Measurements from ENCODE around the gene ZC2HC1C. TPM values are rescaled to one million over a fixed set of nuclear protein-coding genes. Genes with fewer than 3 reads are reported as not detected.

Gene ZC2HC1C, protein sequence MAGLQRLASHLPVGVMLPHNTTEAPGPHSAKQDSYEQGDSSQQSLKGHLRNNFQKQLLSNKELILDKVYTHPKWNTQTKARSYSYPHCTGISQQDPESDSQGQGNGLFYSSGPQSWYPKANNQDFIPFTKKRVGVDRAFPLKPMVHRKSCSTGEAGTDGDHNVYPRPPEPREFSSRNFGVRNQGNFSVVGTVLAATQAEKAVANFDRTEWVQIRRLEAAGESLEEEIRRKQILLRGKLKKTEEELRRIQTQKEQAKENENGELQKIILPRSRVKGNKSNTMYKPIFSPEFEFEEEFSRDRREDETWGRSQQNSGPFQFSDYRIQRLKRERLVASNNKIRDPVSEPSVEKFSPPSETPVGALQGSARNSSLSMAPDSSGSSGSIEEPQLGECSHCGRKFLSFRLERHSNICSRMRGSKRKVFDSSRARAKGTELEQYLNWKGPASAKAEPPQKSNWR
- 1 to 10 TPM in 1 of 6 donors, under 1 TPM in 4, not detected in 1; 0.15 to 1.2 (median 0.48) TPM for polyA plus RNA-seq (ENCODE audit: low read depth in 6 of 6)

DNA sequence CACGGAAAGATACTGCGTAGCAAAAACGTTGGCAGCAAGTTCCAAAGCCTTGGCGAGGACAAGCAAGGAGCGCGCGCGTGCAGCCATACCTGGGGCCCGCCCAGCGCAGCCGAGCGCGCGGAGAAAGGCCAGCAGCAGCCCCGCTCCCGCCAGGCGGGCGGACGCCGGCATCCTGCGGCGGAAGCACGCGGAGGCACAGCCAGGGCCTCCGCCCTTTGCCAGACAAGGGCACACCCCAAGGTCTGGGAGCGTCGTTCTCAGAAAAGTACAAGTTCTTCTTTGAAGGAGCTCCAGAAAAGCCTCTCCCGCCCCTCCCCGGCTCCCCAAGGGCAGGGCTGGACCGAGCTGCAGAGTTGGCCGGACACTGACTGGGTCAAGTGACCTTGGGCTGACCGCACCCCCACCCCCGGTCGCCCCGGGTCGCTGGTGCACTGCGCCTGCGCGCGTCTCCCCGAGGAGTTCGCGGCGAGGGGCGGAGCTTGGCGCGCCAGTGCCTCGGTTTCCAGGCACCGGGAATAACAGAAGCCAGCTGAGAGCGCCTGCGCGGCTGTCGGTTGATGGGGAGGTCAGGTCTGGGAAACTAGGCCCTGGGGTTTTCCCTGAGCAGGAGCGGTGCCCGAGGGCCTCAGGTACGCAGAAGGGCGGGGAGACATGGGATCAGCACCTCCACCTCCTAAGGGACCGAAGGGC, at the start of gene ZC2HC1C:
TSS of gene ZC2HC1C (plus strand) at position 521 of the 690 bp plus-strand sequence. CDS start 933 bp downstream, outside the sequence.
- DNase-seq (peak; percentile 33), ATAC-seq (ENCODE audit: low read depth in 2 of 2) (peak; percentile 75 to 77)
- H3K27ac Mint-ChIP-seq = peak within 1 kb of the TSS in 4 of 6 donors; percentile 22 to 66 (median 41)
- no peaks in the 10 kb centered on the region for H3K9me3 Mint-ChIP-seq
- H3K27me3 Mint-ChIP-seq = no peaks in the 10 kb centered on the region
- peak within 1 kb of the TSS in 2 of 8 donors; percentile 57 to 82 for H3K4me3 Mint-ChIP-seq
- H3K36me3 Mint-ChIP-seq = no peaks in the 10 kb centered on the region
- peaks cover under 1 to 6% (median 5%) of the 10 kb centered on the region in 3 donors for H3K4me1 Mint-ChIP-seq

DNA sequence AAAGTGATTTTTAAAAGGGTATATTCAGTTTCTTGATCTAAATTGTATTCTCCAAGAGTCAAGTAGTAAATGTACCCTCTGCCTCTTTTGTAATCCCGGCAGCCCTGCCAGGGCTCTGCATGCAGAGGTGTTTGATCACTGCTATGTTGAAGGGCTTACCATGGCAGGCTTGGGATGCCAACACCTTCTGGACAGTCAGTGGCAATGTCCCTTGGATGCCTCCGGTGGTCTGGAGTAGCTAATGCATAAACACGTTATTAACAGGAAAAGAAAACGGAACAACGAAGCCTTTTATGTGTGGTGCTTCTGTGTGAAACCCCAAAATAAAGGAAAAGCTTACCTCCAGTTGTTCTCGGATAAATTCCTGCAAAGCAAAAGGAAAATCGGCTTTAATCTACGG, 46.8 kb upstream of the ZC2HC1C start:
- Mint-ChIP-seq H3K27ac (no peak overlapping the region), H3K4me3 (no peak overlapping the region), H3K4me1 (no peaks in the 10 kb centered on the region), H3K27me3 (no peaks in the 10 kb centered on the region), H3K9me3 (no peaks in the 10 kb centered on the region), H3K36me3 (peaks cover 11 to 14% of the 10 kb centered on the region in 2 donors)
- ATAC-seq (ENCODE audit: low read depth in 2 of 2) = no peak
- no peak for DNase-seq

DNA sequence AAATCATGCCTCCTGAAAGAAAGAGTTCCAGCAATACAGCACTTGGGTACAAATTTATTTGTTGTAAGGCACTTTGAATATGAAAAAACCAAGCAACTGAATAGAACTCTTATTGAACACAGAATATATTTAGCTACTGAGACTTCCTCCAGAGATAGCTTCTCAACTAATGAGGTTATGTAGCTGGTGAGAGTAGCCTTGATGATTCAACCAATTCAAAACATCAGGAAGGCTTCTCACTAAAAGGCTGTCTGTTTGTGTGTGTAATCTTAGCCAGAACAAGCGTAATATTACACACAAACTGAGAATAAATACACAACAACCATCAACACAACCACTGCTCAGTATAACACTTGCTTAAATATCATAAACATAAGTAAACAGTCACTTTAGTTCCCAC, 46.3 kb upstream of the ZC2HC1C start:
- H3K4me3 Mint-ChIP-seq = no peak overlapping the region
- H3K27ac Mint-ChIP-seq = no peak overlapping the region
- ATAC-seq (ENCODE audit: low read depth in 2 of 2) = no peak
- no peaks in the 10 kb centered on the region for H3K27me3 Mint-ChIP-seq
- DNase-seq = no peak
- peaks cover 11 to 14% of the 10 kb centered on the region in 2 donors for H3K36me3 Mint-ChIP-seq
- H3K9me3 Mint-ChIP-seq = no peaks in the 10 kb centered on the region
- H3K4me1 Mint-ChIP-seq = no peaks in the 10 kb centered on the region

DNA sequence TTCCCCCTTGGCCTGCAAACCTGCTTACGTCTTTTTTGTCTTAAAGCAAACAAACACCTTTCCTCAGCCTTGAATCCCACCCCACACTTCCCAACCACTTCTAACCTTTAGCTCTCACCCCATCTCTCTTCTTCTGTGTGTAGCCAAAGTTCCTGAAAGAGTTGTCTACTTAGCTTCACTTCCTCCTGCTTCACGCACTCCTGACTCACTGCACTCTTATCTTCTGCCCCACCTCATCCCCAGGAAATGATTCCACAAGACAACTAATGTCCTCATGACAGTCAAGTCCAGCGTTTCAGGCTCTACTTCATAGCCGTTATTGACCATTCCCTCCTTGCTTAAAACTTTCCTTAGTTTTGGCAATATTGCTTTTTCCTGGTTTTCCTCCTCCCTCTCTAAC, 44.4 kb upstream of the ZC2HC1C start:
- Mint-ChIP-seq H3K27me3 (no peaks in the 10 kb centered on the region), H3K27ac (no peak overlapping the region), H3K4me3 (no peak overlapping the region), H3K4me1 (no peaks in the 10 kb centered on the region), H3K36me3 (peaks cover 4 to 5% of the 10 kb centered on the region in 2 donors), H3K9me3 (no peaks in the 10 kb centered on the region)
- DNase-seq (no peak), ATAC-seq (ENCODE audit: low read depth in 2 of 2) (no peak)

DNA sequence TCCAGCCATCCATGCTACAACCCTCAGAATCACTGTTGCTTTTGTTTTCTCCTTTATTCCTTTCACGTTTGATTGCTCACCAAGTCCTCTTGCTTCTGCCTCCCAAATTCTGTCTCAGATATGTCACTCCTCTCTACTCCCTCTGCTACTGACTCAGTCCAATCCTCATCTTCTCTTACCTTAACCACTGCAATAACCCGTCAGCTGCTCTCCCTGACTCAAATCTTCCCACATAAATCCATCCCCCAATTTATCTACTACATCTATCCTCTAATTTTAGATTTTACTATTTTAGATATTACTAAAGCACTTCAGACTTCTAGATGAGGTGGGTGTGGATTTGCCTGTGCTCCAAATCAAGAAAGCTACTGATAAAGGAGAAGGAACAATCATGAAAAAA, 43.6 kb upstream of the ZC2HC1C start:
- Mint-ChIP-seq H3K4me1 (no peaks in the 10 kb centered on the region), H3K36me3 (peaks cover 0 to 9% of the 10 kb centered on the region in 2 donors), H3K9me3 (no peaks in the 10 kb centered on the region), H3K27ac (no peak overlapping the region), H3K27me3 (no peaks in the 10 kb centered on the region), H3K4me3 (no peak overlapping the region)
- DNase-seq (no peak), ATAC-seq (ENCODE audit: low read depth in 2 of 2) (no peak)

DNA sequence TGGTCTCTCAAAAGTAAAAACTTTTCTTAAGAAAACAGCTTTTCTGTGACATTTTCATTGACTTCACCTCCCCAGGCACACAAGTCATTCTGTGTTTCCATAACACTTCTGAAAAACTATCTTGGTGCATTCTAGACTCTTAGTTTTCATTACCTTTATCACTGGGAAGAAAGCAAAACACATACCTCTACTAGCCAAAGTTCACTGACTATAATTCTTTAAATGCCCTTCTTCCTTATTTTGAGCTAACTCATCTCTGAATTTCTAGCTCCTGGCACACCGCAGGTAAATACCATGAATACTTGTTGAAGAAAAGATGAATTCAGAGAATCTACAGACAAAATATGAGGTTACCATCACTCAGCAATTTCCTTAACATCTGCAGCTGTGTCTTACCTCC, 39.3 kb upstream of the ZC2HC1C start:
- Mint-ChIP-seq H3K27me3 (no peaks in the 10 kb centered on the region), H3K36me3 (peaks cover 0 to 20% of the 10 kb centered on the region in 2 donors), H3K9me3 (no peaks in the 10 kb centered on the region), H3K4me1 (no peaks in the 10 kb centered on the region), H3K27ac (no peak overlapping the region), H3K4me3 (no peak overlapping the region)
- no peak for ATAC-seq (ENCODE audit: low read depth in 2 of 2)
- no peak for DNase-seq

DNA sequence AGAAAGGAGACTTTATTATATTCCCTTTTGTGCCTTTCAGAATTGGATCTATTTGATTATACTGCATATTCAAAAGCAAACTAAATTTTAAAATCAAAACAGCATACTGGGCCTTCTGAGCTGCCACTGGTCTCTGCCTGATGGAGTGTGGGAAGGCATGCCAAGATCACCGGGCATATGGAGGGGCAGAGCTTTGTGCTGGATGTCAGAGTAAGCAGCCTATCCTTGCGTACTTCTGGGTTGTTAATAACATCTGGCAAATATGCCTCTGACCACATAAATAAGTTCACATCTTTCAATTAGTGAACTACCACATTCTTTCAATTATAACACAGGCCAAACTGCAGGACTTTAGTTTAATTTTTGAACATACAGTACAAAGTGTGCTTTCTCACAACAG, 36.5 kb upstream of the ZC2HC1C start:
- ATAC-seq (ENCODE audit: low read depth in 2 of 2) (no peak), DNase-seq (no peak)
- no peaks in the 10 kb centered on the region for H3K4me1 Mint-ChIP-seq
- no peaks in the 10 kb centered on the region for H3K27me3 Mint-ChIP-seq
- no peaks in the 10 kb centered on the region for H3K9me3 Mint-ChIP-seq
- H3K36me3 Mint-ChIP-seq = peaks cover 7 to 25% of the 10 kb centered on the region in 2 donors
- no peak overlapping the region for H3K4me3 Mint-ChIP-seq
- no peak overlapping the region for H3K27ac Mint-ChIP-seq

DNA sequence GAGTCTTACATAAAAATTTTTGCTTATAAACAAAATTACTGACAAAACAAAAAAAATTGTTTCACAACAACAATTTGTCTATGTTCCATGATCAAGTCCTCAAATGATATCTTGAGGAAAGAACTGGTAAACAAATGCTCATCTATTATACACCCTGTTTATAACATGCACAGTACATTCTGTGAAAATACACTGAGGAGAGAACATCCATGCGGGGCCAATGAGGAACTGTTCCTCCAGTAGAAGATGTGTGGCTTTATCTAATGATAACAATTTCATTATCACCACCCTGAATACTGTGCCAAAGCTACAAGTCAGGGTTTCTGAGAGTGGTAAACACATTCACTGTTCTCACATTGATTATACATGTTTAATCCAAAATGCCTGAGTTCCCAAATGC, 28.9 kb upstream of the ZC2HC1C start:
- H3K27me3 Mint-ChIP-seq = no peaks in the 10 kb centered on the region
- H3K4me1 Mint-ChIP-seq = peaks cover under 1 to 8% (median 4%) of the 10 kb centered on the region in 3 donors
- no peak overlapping the region for H3K4me3 Mint-ChIP-seq
- no peaks in the 10 kb centered on the region for H3K9me3 Mint-ChIP-seq
- H3K27ac Mint-ChIP-seq = no peak overlapping the region
- DNase-seq (no peak), ATAC-seq (ENCODE audit: low read depth in 2 of 2) (no peak)
- peaks cover 10 to 13% of the 10 kb centered on the region in 2 donors for H3K36me3 Mint-ChIP-seq

DNA sequence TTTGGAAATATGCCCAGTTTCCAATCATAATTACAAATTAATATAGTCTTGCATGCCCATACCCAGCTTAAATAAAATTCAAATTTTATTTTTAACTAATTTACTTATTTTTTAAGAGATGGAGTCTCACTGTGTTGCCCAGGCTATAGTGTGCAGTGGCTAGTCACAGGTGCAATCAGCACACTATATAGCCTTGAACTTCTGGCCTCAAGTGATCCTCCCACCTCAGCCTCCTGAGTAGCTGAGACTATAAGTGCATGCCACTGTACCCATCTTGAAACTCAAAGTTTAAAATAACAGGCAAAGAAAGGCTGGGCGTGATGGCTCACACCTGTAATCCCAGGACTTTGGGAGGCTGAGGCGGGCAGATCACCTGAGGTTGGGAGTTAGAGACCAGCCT, 28.5 kb upstream of the ZC2HC1C start:
- peaks cover 5 to 9% of the 10 kb centered on the region in 2 donors for H3K36me3 Mint-ChIP-seq
- DNase-seq = no peak
- H3K4me1 Mint-ChIP-seq = peaks cover 4 to 13% (median 9%) of the 10 kb centered on the region in 3 donors
- no peak for ATAC-seq (ENCODE audit: low read depth in 2 of 2)
- H3K4me3 Mint-ChIP-seq = no peak overlapping the region
- no peak overlapping the region for H3K27ac Mint-ChIP-seq
- H3K9me3 Mint-ChIP-seq = no peaks in the 10 kb centered on the region
- no peaks in the 10 kb centered on the region for H3K27me3 Mint-ChIP-seq

DNA sequence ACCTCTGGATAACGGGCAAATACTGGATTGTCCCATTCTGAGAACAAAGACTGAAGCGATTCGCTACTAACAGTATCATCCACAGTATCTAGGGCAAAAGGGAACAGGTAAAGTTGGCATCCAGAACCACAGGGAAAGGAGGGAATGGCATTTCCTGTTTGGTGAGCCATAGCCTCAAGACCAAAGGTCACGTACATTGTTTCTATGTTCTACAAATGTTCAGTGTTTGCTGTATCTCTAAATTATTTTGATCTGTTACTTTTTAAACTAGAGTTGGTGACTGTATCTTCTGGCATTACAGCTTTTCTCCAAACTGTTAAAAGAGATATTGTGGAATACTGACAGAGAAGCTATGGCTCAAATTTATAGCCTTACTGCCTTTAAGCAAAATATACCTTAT, 27.8 kb upstream of the ZC2HC1C start:
- no peaks in the 10 kb centered on the region for H3K27me3 Mint-ChIP-seq
- no peak overlapping the region for H3K4me3 Mint-ChIP-seq
- ATAC-seq (ENCODE audit: low read depth in 2 of 2) (no peak), DNase-seq (no peak)
- no peaks in the 10 kb centered on the region for H3K9me3 Mint-ChIP-seq
- peaks cover 4 to 7% of the 10 kb centered on the region in 2 donors for H3K36me3 Mint-ChIP-seq
- no peak overlapping the region for H3K27ac Mint-ChIP-seq
- peaks cover 4 to 13% (median 9%) of the 10 kb centered on the region in 3 donors for H3K4me1 Mint-ChIP-seq

DNA sequence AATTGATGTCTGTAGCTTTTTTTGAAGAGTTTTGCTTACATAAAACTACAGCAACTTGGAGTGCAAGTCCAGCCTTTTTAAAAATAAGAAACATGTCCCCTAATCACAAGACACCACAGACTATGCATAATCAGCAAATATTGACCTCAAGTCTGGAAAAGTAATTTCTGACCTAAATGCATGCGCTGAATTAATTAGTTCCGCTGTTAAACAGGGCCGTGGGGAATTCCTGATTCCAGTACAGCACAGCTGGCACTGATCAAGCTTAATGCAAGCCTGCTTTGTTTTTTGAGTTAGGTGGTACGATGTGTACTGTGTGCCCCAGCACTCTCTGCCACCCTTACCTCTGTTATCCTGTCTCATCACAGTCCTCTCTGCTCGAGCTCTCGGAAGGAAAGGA, 27.4 kb upstream of the ZC2HC1C start:
- ATAC-seq (ENCODE audit: low read depth in 2 of 2) = no peak
- H3K27me3 Mint-ChIP-seq = no peaks in the 10 kb centered on the region
- no peak for DNase-seq
- no peak overlapping the region for H3K4me3 Mint-ChIP-seq
- peaks cover 4 to 7% of the 10 kb centered on the region in 2 donors for H3K36me3 Mint-ChIP-seq
- no peak overlapping the region for H3K27ac Mint-ChIP-seq
- peaks cover 4 to 13% (median 9%) of the 10 kb centered on the region in 3 donors for H3K4me1 Mint-ChIP-seq
- no peaks in the 10 kb centered on the region for H3K9me3 Mint-ChIP-seq

DNA sequence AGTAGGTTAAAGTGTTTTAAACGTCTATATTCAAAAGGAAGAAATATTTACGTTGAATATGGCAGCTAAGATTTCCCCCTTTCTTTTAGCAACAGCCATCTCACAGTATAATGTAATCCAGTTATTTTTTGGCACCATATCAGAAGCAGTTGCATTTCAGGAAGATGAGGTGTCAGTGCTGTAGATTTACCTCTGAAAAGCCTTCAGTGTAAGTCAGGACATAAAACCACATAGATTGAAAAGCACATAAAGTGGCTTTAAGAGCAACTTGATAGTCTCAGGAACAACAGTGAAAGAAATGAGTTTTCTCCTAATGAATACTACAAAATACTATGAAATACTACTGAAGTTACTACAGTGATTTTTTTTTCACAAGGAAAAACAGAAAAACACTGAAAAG, 25.1 kb upstream of the ZC2HC1C start:
- H3K27ac Mint-ChIP-seq = no peak overlapping the region
- H3K4me1 Mint-ChIP-seq = peaks cover 9 to 13% (median 9%) of the 10 kb centered on the region in 3 donors
- H3K4me3 Mint-ChIP-seq = no peak overlapping the region

DNA sequence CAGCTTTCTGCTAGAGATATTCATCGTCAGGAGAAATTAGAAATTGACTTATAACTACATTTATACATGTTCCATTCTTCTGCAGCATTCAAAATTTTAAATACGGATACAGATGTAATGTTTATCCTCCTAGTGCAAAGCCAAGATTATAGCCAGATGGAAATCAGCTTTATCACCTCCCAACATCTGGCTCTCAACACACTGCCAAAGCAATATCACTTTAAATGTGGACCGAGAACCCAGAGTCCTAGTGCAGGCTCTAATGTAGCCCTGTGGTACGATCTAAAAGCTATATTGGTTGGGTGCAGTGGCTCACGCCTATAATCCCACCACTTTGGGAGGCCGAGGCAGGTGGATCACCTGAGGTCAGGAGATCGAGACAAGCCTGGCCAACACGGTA, 24.7 kb upstream of the ZC2HC1C start:
- ATAC-seq (ENCODE audit: low read depth in 2 of 2) (no peak), DNase-seq (no peak)
- H3K4me1 Mint-ChIP-seq = peaks cover 9 to 13% (median 11%) of the 10 kb centered on the region in 3 donors
- no peak overlapping the region for H3K27ac Mint-ChIP-seq
- no peaks in the 10 kb centered on the region for H3K9me3 Mint-ChIP-seq
- no peak overlapping the region for H3K4me3 Mint-ChIP-seq
- no peaks in the 10 kb centered on the region for H3K36me3 Mint-ChIP-seq
- no peaks in the 10 kb centered on the region for H3K27me3 Mint-ChIP-seq

More for the DNA sequence above, 25.1 kb upstream of the ZC2HC1C start:
- DNase-seq (no peak), ATAC-seq (ENCODE audit: low read depth in 2 of 2) (no peak)
- Mint-ChIP-seq H3K36me3 (no peaks in the 10 kb centered on the region), H3K9me3 (no peaks in the 10 kb centered on the region), H3K27me3 (no peaks in the 10 kb centered on the region)

DNA sequence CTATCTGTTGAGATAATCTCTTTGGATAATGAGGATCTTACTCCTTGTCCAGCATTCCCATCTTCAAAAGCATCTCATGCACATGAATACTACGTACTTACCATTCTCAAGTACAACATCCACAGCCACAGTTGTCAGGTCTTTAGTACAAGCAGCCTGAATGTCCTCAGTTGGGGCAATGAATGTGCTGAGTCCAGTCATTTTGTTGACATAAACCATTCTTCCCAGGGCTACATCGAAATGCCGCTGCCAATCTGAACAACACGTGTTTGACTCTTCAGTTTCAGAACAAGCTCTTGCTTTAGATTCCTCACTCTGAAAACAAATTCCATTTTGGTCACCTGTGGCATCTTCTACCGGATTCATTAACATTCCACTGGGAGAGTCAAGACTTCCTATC, 23.2 kb upstream of the ZC2HC1C start:
- H3K4me1 Mint-ChIP-seq = peaks cover 19 to 23% (median 20%) of the 10 kb centered on the region in 3 donors

More for the DNA sequence above, 23.2 kb upstream of the ZC2HC1C start:
- Mint-ChIP-seq H3K27ac (no peak overlapping the region), H3K36me3 (no peaks in the 10 kb centered on the region), H3K4me3 (no peak overlapping the region), H3K27me3 (no peaks in the 10 kb centered on the region), H3K9me3 (no peaks in the 10 kb centered on the region)
- no peak for ATAC-seq (ENCODE audit: low read depth in 2 of 2)
- DNase-seq = no peak
